ENCODE measurements around the gene LRRC8D. TPM values are rescaled to one million over a fixed set of nuclear protein-coding genes. Genes with fewer than 3 reads are reported as not detected.
A peak's percentile ranks its signal among the peaks of the same experiment; 100 is the strongest.

LRRC8D gene
- total RNA-seq, 5 donors from 2014 or later (not counting 1 experiment from before 2014, with no cell fraction given) = 23.8 to 43.4 (median 33.0) TPM

- Histone ChIP-seq H3K36me3 (ENCODE audit: control insufficient read depth in 2 of 2, extremely low read depth in 1 of 2, insufficient read depth in 1 of 2, low read length in 1 of 2) (no peaks in the 10 kb centered on the region), H3K4me3 (ENCODE audit: control insufficient read depth in 1 of 2, extremely low read depth in 1 of 2, low read length in 1 of 2) (no peak overlapping the region), H3K27me3 (replicated peaks in 1 of 2; ENCODE audit: control insufficient read depth in 2 of 2, extremely low read depth in 1 of 2, insufficient read depth in 2 of 2, low read length in 1 of 2) (no peaks in the 10 kb centered on the region), H3K9me3 (no peaks in the 10 kb centered on the region), H3K27ac (ENCODE audit: low read length) (no peak overlapping the region), H3K4me1 (ENCODE audit: control insufficient read depth in 1 of 2, extremely low read depth in 1 of 2, insufficient read depth in 2 of 2, low read length in 2 of 2) (peaks cover 6 to 15% of the 10 kb centered on the region in 2 experiments)
- Mint-ChIP-seq H3K27me3 (peaks cover 0 to 2% of the 10 kb centered on the region in 2 donors), H3K4me3 (no peak overlapping the region), H3K27ac (no peak overlapping the region), H3K36me3 (no peaks in the 10 kb centered on the region), H3K9me3 (peaks cover 0 to 3% (median 0%) of the 10 kb centered on the region in 3 donors), H3K4me1 (peaks cover 27 to 34% (median 31%) of the 10 kb centered on the region in 3 donors)
- POLR2A ChIA-PET = no interaction called here
- CTCF ChIA-PET = no interaction called here
- DNase-seq (no peak), ATAC-seq (replicated peaks in 1 of 4) (no peak)
- 100% methylated on average over 1 of the region's 1 CpG for WGBS (ENCODE audit: insufficient coverage)
These were observed 133.6 kb downstream of the LRRC8D start for GRCh38 chr1:89954401-89954800.

GRCh38 chr1:89955311-89956205 lies 134.7 kb downstream of the LRRC8D start:
- no peak overlapping the region for H3K27ac ChIP-seq (ENCODE audit: low read length)
- H3K9me3 ChIP-seq = no peaks in the 10 kb centered on the region
- Mint-ChIP-seq H3K27me3 (peaks cover 0 to 2% of the 10 kb centered on the region in 2 donors), H3K9me3 (peaks cover 0 to 5% (median 0%) of the 10 kb centered on the region in 3 donors), H3K4me3 (no peak overlapping the region), H3K27ac (no peak overlapping the region), H3K36me3 (no peaks in the 10 kb centered on the region), H3K4me1 (peaks cover 27 to 40% (median 34%) of the 10 kb centered on the region in 3 donors)
- no peaks in the 10 kb centered on the region for H3K36me3 ChIP-seq (ENCODE audit: control insufficient read depth in 2 of 2, extremely low read depth in 1 of 2, insufficient read depth in 1 of 2, low read length in 1 of 2)
- H3K27me3 ChIP-seq (replicated peaks in 1 of 2; ENCODE audit: control insufficient read depth in 2 of 2, extremely low read depth in 1 of 2, insufficient read depth in 2 of 2, low read length in 1 of 2) = no peaks in the 10 kb centered on the region
- DNase-seq (no peak), ATAC-seq (replicated peaks in 1 of 4) (no peak)
- H3K4me3 ChIP-seq (ENCODE audit: control insufficient read depth in 1 of 2, extremely low read depth in 1 of 2, low read length in 1 of 2) = no peak overlapping the region
- H3K4me1 ChIP-seq (ENCODE audit: control insufficient read depth in 1 of 2, extremely low read depth in 1 of 2, insufficient read depth in 2 of 2, low read length in 2 of 2) = peaks cover 6 to 15% of the 10 kb centered on the region in 2 experiments
- WGBS (ENCODE audit: insufficient coverage) = 100% methylated on average over 4 of the region's 7 CpGs
- ChIA-PET POLR2A (no interaction called here), CTCF (no interaction called here)

GRCh38 chr1:89957107-89957506 lies 136.3 kb downstream of the LRRC8D start:
- Histone ChIP-seq H3K36me3 (ENCODE audit: control insufficient read depth in 2 of 2, extremely low read depth in 1 of 2, insufficient read depth in 1 of 2, low read length in 1 of 2) (no peaks in the 10 kb centered on the region), H3K4me1 (ENCODE audit: control insufficient read depth in 1 of 2, extremely low read depth in 1 of 2, insufficient read depth in 2 of 2, low read length in 2 of 2) (peaks cover 6 to 17% of the 10 kb centered on the region in 2 experiments), H3K9me3 (no peaks in the 10 kb centered on the region), H3K4me3 (ENCODE audit: control insufficient read depth in 1 of 2, extremely low read depth in 1 of 2, low read length in 1 of 2) (peak overlapping the region in 1 of 2 donors; percentile 2), H3K27ac (ENCODE audit: low read length) (no peak overlapping the region), H3K27me3 (replicated peaks in 1 of 2; ENCODE audit: control insufficient read depth in 2 of 2, extremely low read depth in 1 of 2, insufficient read depth in 2 of 2, low read length in 1 of 2) (no peaks in the 10 kb centered on the region)
- ATAC-seq (replicated peaks in 1 of 4) (peak; percentile 50 to 92 (median 65)), DNase-seq (peak in 25 of 35 experiments; percentile 1 to 67 (median 11))
- ChIA-PET CTCF (no interaction called here), POLR2A (no interaction called here)
- Mint-ChIP-seq H3K4me1 (peaks cover 29 to 42% (median 36%) of the 10 kb centered on the region in 3 donors), H3K9me3 (peaks cover 0 to 5% (median 0%) of the 10 kb centered on the region in 3 donors), H3K4me3 (peak overlapping the region in 1 of 3 donors; percentile 55), H3K36me3 (no peaks in the 10 kb centered on the region), H3K27ac (peak overlapping the region in 1 of 2 donors; percentile 80), H3K27me3 (peaks cover 0 to 2% of the 10 kb centered on the region in 2 donors)
- no CpG with 5 or more reads among the region's 1 CpG for WGBS (ENCODE audit: insufficient coverage)

- Mint-ChIP-seq H3K4me1 (peaks cover 22 to 40% (median 39%) of the 10 kb centered on the region in 3 donors), H3K36me3 (no peaks in the 10 kb centered on the region), H3K9me3 (peaks cover 0 to 5% (median 0%) of the 10 kb centered on the region in 3 donors), H3K27me3 (peaks cover 0 to 4% of the 10 kb centered on the region in 2 donors), H3K4me3 (peak overlapping the region in 1 of 3 donors; percentile 13), H3K27ac (peak overlapping the region in 1 of 2 donors; percentile 60)
- peak in 1 of 4 experiments; percentile 63 for ATAC-seq (replicated peaks in 1 of 4)
- Histone ChIP-seq H3K4me3 (ENCODE audit: control insufficient read depth in 1 of 2, extremely low read depth in 1 of 2, low read length in 1 of 2) (no peak overlapping the region), H3K27me3 (replicated peaks in 1 of 2; ENCODE audit: control insufficient read depth in 2 of 2, extremely low read depth in 1 of 2, insufficient read depth in 2 of 2, low read length in 1 of 2) (no peaks in the 10 kb centered on the region), H3K36me3 (ENCODE audit: control insufficient read depth in 2 of 2, extremely low read depth in 1 of 2, insufficient read depth in 1 of 2, low read length in 1 of 2) (no peaks in the 10 kb centered on the region), H3K4me1 (ENCODE audit: control insufficient read depth in 1 of 2, extremely low read depth in 1 of 2, insufficient read depth in 2 of 2, low read length in 2 of 2) (peaks cover 6 to 18% of the 10 kb centered on the region in 2 experiments), H3K9me3 (no peaks in the 10 kb centered on the region), H3K27ac (ENCODE audit: low read length) (no peak overlapping the region)
- CTCF ChIA-PET = interaction anchor here in 1 of 2 donors (0.6 kb wide), 1 partner anchor 28 kb away, joined by 3 read pairs; no protein-coding TSS in a partner anchor
- POLR2A ChIA-PET = no interaction called here
- WGBS (ENCODE audit: insufficient coverage) = 40% methylated on average over 1 of the region's 7 CpGs
- no peak for DNase-seq
These were observed 138.2 kb downstream of the LRRC8D start for GRCh38 chr1:89958851-89959654.

- Histone ChIP-seq H3K36me3 (ENCODE audit: control insufficient read depth in 2 of 2, extremely low read depth in 1 of 2, insufficient read depth in 1 of 2, low read length in 1 of 2) (no peaks in the 10 kb centered on the region), H3K27me3 (replicated peaks in 1 of 2; ENCODE audit: control insufficient read depth in 2 of 2, extremely low read depth in 1 of 2, insufficient read depth in 2 of 2, low read length in 1 of 2) (no peaks in the 10 kb centered on the region), H3K4me1 (ENCODE audit: control insufficient read depth in 1 of 2, extremely low read depth in 1 of 2, insufficient read depth in 2 of 2, low read length in 2 of 2) (peaks cover 6 to 18% of the 10 kb centered on the region in 2 experiments), H3K9me3 (no peaks in the 10 kb centered on the region), H3K27ac (ENCODE audit: low read length) (no peak overlapping the region), H3K4me3 (ENCODE audit: control insufficient read depth in 1 of 2, extremely low read depth in 1 of 2, low read length in 1 of 2) (no peak overlapping the region)
- WGBS (ENCODE audit: insufficient coverage) = no CpG with 5 or more reads among the region's 2 CpGs
- Mint-ChIP-seq H3K36me3 (no peaks in the 10 kb centered on the region), H3K4me3 (no peak overlapping the region), H3K9me3 (peaks cover 0 to 5% (median 0%) of the 10 kb centered on the region in 3 donors), H3K27me3 (peaks cover 0 to 7% of the 10 kb centered on the region in 2 donors), H3K4me1 (peaks cover 22 to 39% (median 39%) of the 10 kb centered on the region in 3 donors), H3K27ac (peak overlapping the region in 1 of 2 donors; percentile 7)
- POLR2A ChIA-PET = interaction anchor here in 1 of 2 donors (0.6 kb wide), 1 partner anchor 121 kb away, joined by 3 read pairs; no protein-coding TSS in a partner anchor
- ATAC-seq (replicated peaks in 1 of 4) (no peak), DNase-seq (no peak)
- CTCF ChIA-PET = interaction anchor here in 1 of 2 donors (0.6 kb wide), 1 partner anchor 27 kb away, joined by 3 read pairs; no protein-coding TSS in a partner anchor
These were observed 138.9 kb downstream of the LRRC8D start for GRCh38 chr1:89959719-89960118.
